ENCODE results near the gene NSMF. TPM values are rescaled to one million over a fixed set of nuclear protein-coding genes. Genes with fewer than 3 reads are reported as not detected.

NSMF gene
- polyA plus RNA-seq, 1 donor (not counting 4 experiments of a cell fraction or from before 2014, with no cell fraction given), result 29.5 TPM

- Histone ChIP-seq H3K9me1 (ENCODE audit: control insufficient read depth, extremely low read depth, insufficient read depth, low read length) (no peaks in the 10 kb centered on the region), H3K9me3 (ENCODE audit: control insufficient read depth, low read depth, low read length) (no peaks in the 10 kb centered on the region), H2AFZ (ENCODE audit: control insufficient read depth, low read length) (no peak overlapping the region), H3K4me1 (ENCODE audit: control insufficient read depth, extremely low read depth, insufficient read depth, low read length) (peaks cover 12% of the 10 kb centered on the region), H3K9ac (ENCODE audit: control insufficient read depth, extremely low read depth, insufficient read depth, low read length) (no peak overlapping the region), H3K4me2 (ENCODE audit: control insufficient read depth, extremely low read depth, insufficient read depth, low read depth, low read length) (no peak overlapping the region), H3K27me3 (ENCODE audit: control insufficient read depth, extremely low read depth, insufficient read depth, low read length) (peaks cover 2% of the 10 kb centered on the region), H3K27ac (ENCODE audit: control insufficient read depth, insufficient read depth, low read length) (no peak overlapping the region), H3K4me3 (ENCODE audit: control insufficient read depth in 2 of 3, extremely low read depth in 1 of 3, insufficient read depth in 2 of 3, low read depth in 1 of 3, low read length in 3 of 3) (no peak overlapping the region), H4K20me1 (ENCODE audit: control insufficient read depth, extremely low read depth, insufficient read depth, low read length) (peaks cover 5% of the 10 kb centered on the region), H3K36me3 (ENCODE audit: control insufficient read depth in 2 of 2, extremely low read depth in 1 of 2, insufficient read depth in 2 of 2, low read length in 2 of 2) (peaks cover 4% of the 10 kb centered on the region in 2 experiments), H3K79me2 (ENCODE audit: control insufficient read depth, insufficient read depth, low read length) (no peaks in the 10 kb centered on the region)
- FAIRE-seq, result no peak
- dilution Hi-C loops (cut with MboI; ENCODE audit: extremely low pct_ligation_motif_present, low sequenced_read_pairs), result no loop called here
- TF ChIP-seq CTCF (optimal IDR thresholded peaks at IDR 0.05 in 1 of 3, IDR thresholded peaks at IDR 0.05 in 1 of 3, conservative IDR thresholded peaks at IDR 0.05 in 1 of 3; ENCODE audit: extremely low read depth in 1 of 3, insufficient read depth in 2 of 3, low read length in 3 of 3) (no peak), EZH2 (IDR thresholded peaks at IDR 0.05; ENCODE audit: low read length) (no peak)
- DNase-seq (ENCODE audit: low read depth, low spot score), result no peak
Observed at GRCh38 chr9:137444106-137444790, 14.9 kb downstream of the NSMF start.

DNA sequence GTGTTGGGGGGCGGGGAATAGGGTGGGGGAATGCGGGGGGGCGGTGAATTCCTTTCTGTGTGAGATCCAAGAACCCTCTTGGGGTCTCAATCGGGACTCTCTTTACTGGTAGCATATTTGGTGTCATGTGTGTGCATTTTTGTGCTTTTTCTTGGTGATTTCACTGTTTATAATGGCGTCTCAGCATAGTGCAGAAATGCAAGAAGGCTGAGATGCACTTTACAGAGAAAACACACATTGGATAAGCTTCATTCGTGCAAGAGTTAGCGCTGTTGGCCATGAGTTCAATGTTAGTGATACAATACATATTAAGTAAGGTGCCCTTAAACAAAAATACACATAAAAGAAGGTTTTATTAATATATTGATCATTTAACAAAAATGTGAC lies 17.2 kb downstream of the NSMF start:
- H3K9me1 ChIP-seq (ENCODE audit: control insufficient read depth, extremely low read depth, insufficient read depth, low read length), result no peaks in the 10 kb centered on the region
- no peaks in the 10 kb centered on the region for H3K36me3 ChIP-seq (ENCODE audit: control insufficient read depth in 2 of 2, extremely low read depth in 1 of 2, insufficient read depth in 2 of 2, low read length in 2 of 2)
- DNase-seq (ENCODE audit: low read depth, low spot score), result no peak
- TF ChIP-seq CTCF (optimal IDR thresholded peaks at IDR 0.05 in 1 of 3, IDR thresholded peaks at IDR 0.05 in 1 of 3, conservative IDR thresholded peaks at IDR 0.05 in 1 of 3; ENCODE audit: extremely low read depth in 1 of 3, insufficient read depth in 2 of 3, low read length in 3 of 3), result no peak
- no peak for TF ChIP-seq EZH2 (IDR thresholded peaks at IDR 0.05; ENCODE audit: low read length)
- no peak overlapping the region for H3K4me2 ChIP-seq (ENCODE audit: control insufficient read depth, extremely low read depth, insufficient read depth, low read depth, low read length)
- no peaks in the 10 kb centered on the region for H3K79me2 ChIP-seq (ENCODE audit: control insufficient read depth, insufficient read depth, low read length)
- no peak overlapping the region for H3K9ac ChIP-seq (ENCODE audit: control insufficient read depth, extremely low read depth, insufficient read depth, low read length)
- dilution Hi-C loops (cut with MboI; ENCODE audit: extremely low pct_ligation_motif_present, low sequenced_read_pairs), result no loop called here
- H3K27me3 ChIP-seq (ENCODE audit: control insufficient read depth, extremely low read depth, insufficient read depth, low read length), result peaks cover 11% of the 10 kb centered on the region
- H3K4me1 ChIP-seq (ENCODE audit: control insufficient read depth, extremely low read depth, insufficient read depth, low read length), result peaks cover 12% of the 10 kb centered on the region
- H4K20me1 ChIP-seq (ENCODE audit: control insufficient read depth, extremely low read depth, insufficient read depth, low read length), result peaks cover 5% of the 10 kb centered on the region
- no peak overlapping the region for H2AFZ ChIP-seq (ENCODE audit: control insufficient read depth, low read length)
- no peaks in the 10 kb centered on the region for H3K9me3 ChIP-seq (ENCODE audit: control insufficient read depth, low read depth, low read length)
- H3K4me3 ChIP-seq (ENCODE audit: control insufficient read depth in 2 of 3, extremely low read depth in 1 of 3, insufficient read depth in 2 of 3, low read depth in 1 of 3, low read length in 3 of 3), result no peak overlapping the region
- no peak for FAIRE-seq
- H3K27ac ChIP-seq (ENCODE audit: control insufficient read depth, insufficient read depth, low read length), result no peak overlapping the region

All from keratinocyte (primary cell).